Tibial artery (tissue), 4 donors: ENCODE measurements around the gene S100A1.

ENCODE experiments used
- DNase-seq, 2 donors: peaks; one replicate each; pipeline ENCODE4 v3.0.0-alpha.2; 2019
- H3K27ac ChIP-seq, 2 donors: fragments of 200-600 bp; sonication (generic) in 1 of 2; 1 replicate in 1 of 2; 2 replicates in 1 of 2; pipeline ENCODE4 v1.5.1; 2018 to 2019; ENCODE audit warnings: mild to moderate bottlenecking in 1 of 2
- H3K27me3 ChIP-seq, 2 donors: fragments of 200-600 bp; sonication (generic) in 1 of 2; one replicate each; pipeline versions ENCODE4 v1.5.1 to v1.6.0; 2016 to 2019
- H3K36me3 ChIP-seq, 3 donors: fragments of 200-600 bp; sonication (generic) in 2 of 3; one replicate each; pipeline ENCODE4 v1.5.1; 2016 to 2019; ENCODE audit warnings: mild to moderate bottlenecking in 2 of 3
- H3K4me1 ChIP-seq, 4 donors: fragments of 200-600 bp; sonication (generic) in 2 of 4; 1 replicate in 3 of 4; 2 replicates in 1 of 4; pipeline ENCODE4 v1.5.1; 2016 to 2019
- H3K4me3 ChIP-seq, 2 donors: fragments of 200-600 bp; sonication (generic) in 1 of 2; 1 replicate in 1 of 2; 2 replicates in 1 of 2; pipeline ENCODE4 v1.5.1; 2018 to 2019; ENCODE audit warnings: mild to moderate bottlenecking in 2 of 2
- H3K9me3 ChIP-seq, 3 donors: fragments of 200-600 bp; sonication (generic) in 1 of 3; one replicate each; pipeline ENCODE4 v1.5.1; 2016 to 2019
- CTCF ChIP-seq, 2 experiments: fragments of 200-600 bp in 1 of 2; fragments of 450-650 bp in 1 of 2; IDR thresholded peaks; one replicate each; pipeline ENCODE4 v1.5.1; 2017 to 2019; ENCODE audit warnings: antibody characterized with exemption in 2 of 2, mild to moderate bottlenecking in 1 of 2, moderate library complexity in 1 of 2
- intact Hi-C: fragments of 100-400 bp; cut with DNase I; formaldehyde crosslinking; loops from one replicate; pipeline ENCODE4 v1.15.0; 2023; ENCODE audit warnings: low total_unique reads

The S100A1 gene

DNA sequence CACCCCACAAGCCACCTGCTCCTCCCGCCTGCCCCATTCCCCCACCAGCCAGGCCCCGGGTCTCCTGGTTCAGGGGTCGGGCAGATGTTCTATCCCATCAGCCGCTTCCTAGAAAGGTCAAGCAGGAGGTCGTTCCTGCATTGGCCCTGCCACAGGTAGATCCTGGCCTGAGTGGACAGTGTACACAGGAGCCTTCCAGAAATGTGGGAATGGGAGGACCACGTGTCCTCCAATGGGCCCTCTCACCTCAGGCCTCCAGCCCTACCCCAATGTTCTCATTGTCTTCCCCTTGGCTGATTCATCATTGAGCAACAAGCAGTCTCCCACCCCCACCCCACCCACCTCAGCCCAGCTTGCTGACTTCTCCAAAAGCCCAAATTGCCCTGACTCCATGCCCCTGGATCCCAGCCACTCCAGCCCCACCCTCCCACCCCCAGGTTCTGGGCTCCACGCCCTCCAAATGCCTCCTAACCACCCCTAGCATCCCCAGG lies 17.4 kb upstream of the S100A1 start:
- peaks cover 0 to 57% (median 35%) of the 10 kb centered on the region in 4 donors for H3K4me1 ChIP-seq
- H3K9me3 ChIP-seq: no peaks in the 10 kb centered on the region
- intact Hi-C loops: no loop called here
- DNase-seq: no peak
- no peaks in the 10 kb centered on the region for H3K27me3 ChIP-seq
- no peak for TF ChIP-seq CTCF (IDR thresholded peaks at IDR 0.05)
- peak overlapping the region; percentile 76 to 95 for H3K27ac ChIP-seq
- H3K4me3 ChIP-seq: peak overlapping the region; percentile 67 to 71
- peaks cover 13 to 22% (median 15%) of the 10 kb centered on the region in 3 donors for H3K36me3 ChIP-seq

DNA sequence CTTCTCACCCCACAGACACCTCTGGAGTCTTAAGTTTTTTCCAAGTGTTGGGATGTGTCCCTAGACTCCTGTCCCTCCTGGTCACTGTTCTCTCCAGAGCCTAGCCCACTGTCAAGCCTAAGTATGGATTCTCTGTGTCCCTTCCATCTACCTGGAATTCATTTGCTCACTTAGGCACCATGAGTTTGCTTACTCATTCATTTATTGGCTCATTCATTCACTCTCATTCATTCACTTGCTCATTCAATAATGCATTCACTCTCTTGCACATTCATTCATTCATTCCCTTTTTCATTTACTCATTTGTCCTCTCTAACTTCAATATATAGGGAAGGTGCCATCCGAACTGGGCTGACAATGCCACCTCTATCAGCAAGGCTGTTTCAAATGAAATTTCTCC lies 16.9 kb upstream of the S100A1 start:
- Histone ChIP-seq H3K27me3 (no peaks in the 10 kb centered on the region), H3K4me3 (peak overlapping the region; percentile 67 to 71), H3K4me1 (peaks cover 0 to 62% (median 35%) of the 10 kb centered on the region in 4 donors), H3K9me3 (no peaks in the 10 kb centered on the region), H3K36me3 (peaks cover 12 to 17% (median 13%) of the 10 kb centered on the region in 3 donors), H3K27ac (peak overlapping the region; percentile 94 to 95)
- DNase-seq: no peak
- no peak for TF ChIP-seq CTCF (IDR thresholded peaks at IDR 0.05)
- intact Hi-C loops: no loop called here

- TF ChIP-seq CTCF (IDR thresholded peaks at IDR 0.05): no peak
- Histone ChIP-seq H3K27me3 (no peaks in the 10 kb centered on the region), H3K27ac (peak overlapping the region; percentile 94 to 95), H3K9me3 (no peaks in the 10 kb centered on the region), H3K4me1 (peaks cover 0 to 59% (median 36%) of the 10 kb centered on the region in 4 donors), H3K36me3 (peaks cover 5 to 9% (median 5%) of the 10 kb centered on the region in 3 donors), H3K4me3 (peak overlapping the region; percentile 67 to 71)
- intact Hi-C loops: no loop called here
- DNase-seq: no peak
These were observed 16.0 kb upstream of the S100A1 start for GRCh38 chr1:153612111-153612754.

DNA sequence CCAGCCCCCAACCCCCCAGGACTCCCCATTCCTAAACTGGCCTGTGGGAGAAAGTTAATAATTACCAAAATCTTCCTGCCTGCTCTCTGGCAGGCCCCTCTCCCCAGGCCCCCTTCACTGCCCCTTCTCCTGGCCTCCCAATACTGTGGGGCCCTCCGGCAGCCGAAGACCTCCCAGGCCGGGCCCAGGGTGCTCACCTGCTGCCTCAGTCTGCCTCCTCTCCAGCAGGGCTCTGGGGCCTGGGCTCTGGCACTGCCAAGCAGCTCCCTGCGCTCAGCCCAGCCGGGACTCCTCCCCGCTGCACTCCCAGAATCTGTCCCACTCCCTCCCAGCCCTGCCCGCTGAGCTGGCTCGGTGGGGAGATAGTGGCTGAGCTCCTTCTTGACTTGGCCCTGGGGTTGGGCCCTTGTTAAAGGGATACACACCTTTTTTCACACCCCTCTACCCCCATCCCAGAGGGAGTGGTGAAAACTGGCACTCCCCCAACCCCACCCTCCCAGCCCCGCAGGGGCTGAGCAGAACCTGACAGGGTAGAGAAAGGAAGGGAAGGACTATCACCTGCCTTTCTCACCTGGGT lies 15.4 kb upstream of the S100A1 start, which contains the start of gene S100A16:
S100A16 (minus strand) TSS at position 383 of the 577 bp plus-strand sequence. CDS start 4,986 bp downstream, outside the sequence.
- intact Hi-C loops: no loop called here
- Histone ChIP-seq H3K4me1 (peaks cover 0 to 59% (median 37%) of the 10 kb centered on the region in 4 donors), H3K27ac (peak within 1 kb of the TSS; percentile 94 to 95), H3K4me3 (peak within 1 kb of the TSS; percentile 67 to 71), H3K27me3 (no peaks in the 10 kb centered on the region), H3K9me3 (no peaks in the 10 kb centered on the region), H3K36me3 (peaks cover 0 to 2% (median 0%) of the 10 kb centered on the region in 3 donors)
- DNase-seq: peak; percentile 84 to 94
- TF ChIP-seq CTCF (IDR thresholded peaks at IDR 0.05): peak in 1 of 2 experiments; percentile 12

DNA sequence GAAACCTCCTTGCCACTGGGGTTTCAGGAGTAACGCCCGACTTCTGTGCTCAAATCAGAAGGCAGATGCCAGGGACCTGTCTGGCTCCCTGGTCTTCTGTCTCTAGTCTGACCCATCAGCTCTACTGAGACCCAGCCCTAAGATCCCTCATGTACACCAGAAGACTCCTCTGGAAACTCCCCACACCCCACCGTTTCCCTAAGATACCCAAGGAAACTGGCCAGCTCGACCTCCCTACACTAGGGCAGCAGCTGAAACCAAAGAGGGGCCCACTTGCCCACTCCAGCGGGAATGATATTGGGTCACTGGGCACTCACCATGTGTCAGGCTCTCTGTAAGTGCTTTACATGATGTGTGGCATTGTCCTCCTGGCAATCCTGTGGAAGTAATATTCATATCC lies 14.8 kb upstream of the S100A1 start:
- peaks cover 0 to 53% (median 35%) of the 10 kb centered on the region in 4 donors for H3K4me1 ChIP-seq
- no peaks in the 10 kb centered on the region for H3K9me3 ChIP-seq
- peak overlapping the region; percentile 67 to 71 for H3K4me3 ChIP-seq
- no peak for TF ChIP-seq CTCF (IDR thresholded peaks at IDR 0.05)
- intact Hi-C loops: no loop called here
- DNase-seq: no peak
- peak overlapping the region; percentile 94 to 95 for H3K27ac ChIP-seq
- H3K36me3 ChIP-seq: peaks cover 0 to 1% (median 0%) of the 10 kb centered on the region in 3 donors
- H3K27me3 ChIP-seq: no peaks in the 10 kb centered on the region
